Iris pigment epithelial cell (primary cell): Measurements from ENCODE around the gene NAP1L1.

Experiments used
- DNase-seq: peaks from one replicate; pipeline ENCODE4 v3.0.0-alpha.2; 2011; ENCODE audit warnings: low read depth

Gene NAP1L1

GRCh38 chr12:76040461-76040860 is 44.0 kb downstream of the NAP1L1 start:
- no peak for DNase-seq

- DNase-seq: no peak
Observed at GRCh38 chr12:76038176-76038575, 46.3 kb downstream of the NAP1L1 start.

- peak; percentile 85 for DNase-seq
Observed at GRCh38 chr12:76037130-76038103, 47.1 kb downstream of the NAP1L1 start.

- DNase-seq: no peak
Observed at GRCh38 chr12:76035045-76035444, 49.4 kb downstream of the NAP1L1 start.

GRCh38 chr12:76033081-76034011 is 51.1 kb downstream of the NAP1L1 start:
- DNase-seq: no peak

GRCh38 chr12:76032043-76032981 is 52.2 kb downstream of the NAP1L1 start:
- peak; percentile 79 for DNase-seq

- peak; percentile 98 for DNase-seq
Observed at GRCh38 chr12:76031414-76032042, 53.0 kb downstream of the NAP1L1 start, which contains the start of gene PHLDA1. Gene PHLDA1 (minus strand): TSS chr12:76031776.

GRCh38 chr12:76031081-76031413 is 53.4 kb downstream of the NAP1L1 start:
- peak; percentile 69 for DNase-seq

- peak; percentile 58 for DNase-seq
Observed at GRCh38 chr12:76030341-76031080, 54.0 kb downstream of the NAP1L1 start.

- DNase-seq: no peak
Observed at GRCh38 chr12:76029982-76030340, 54.5 kb downstream of the NAP1L1 start.

GRCh38 chr12:76028571-76029277 is 55.8 kb downstream of the NAP1L1 start:
- DNase-seq: no peak

GRCh38 chr12:76026643-76027063 is 57.8 kb downstream of the NAP1L1 start:
- DNase-seq: no peak

GRCh38 chr12:76025601-76026575 is 58.6 kb downstream of the NAP1L1 start:
- DNase-seq: no peak

GRCh38 chr12:76024942-76025600 is 59.4 kb downstream of the NAP1L1 start:
- DNase-seq: peak; percentile 83

GRCh38 chr12:76024102-76024781 is 60.2 kb downstream of the NAP1L1 start:
- no peak for DNase-seq

GRCh38 chr12:76023069-76023690 is 61.3 kb downstream of the NAP1L1 start:
- DNase-seq: no peak

- DNase-seq: no peak
Observed at GRCh38 chr12:76022506-76022905, 62.0 kb downstream of the NAP1L1 start.
